Esophagus muscularis mucosa (tissue), 4 donors: ENCODE results near the gene ZNF160.

Source experiments
- EP300 ChIP-seq: sonication (generic); formaldehyde crosslinking; IDR thresholded peaks from one replicate; pipeline ENCODE4 v1.6.1; 2017; ENCODE audit warnings: antibody characterized with exemption
- POLR2A ChIP-seq: fragments of 450-650 bp; IDR thresholded peaks from one replicate; pipeline ENCODE4 v1.6.1; 2017; ENCODE audit warnings: antibody characterized with exemption, moderate library complexity, mild to moderate bottlenecking, low read depth
- POLR2AphosphoS5 ChIP-seq, 2 donors: sonication (generic); formaldehyde crosslinking; IDR thresholded peaks; one replicate each; pipeline ENCODE4 v1.6.1; 2017; ENCODE audit warnings: antibody characterized with exemption in 2 of 2
- TF ChIP-seq, protein P1 (sequence below), 3 experiments: fragments of 200-600 bp in 2 of 3; fragments of 450-650 bp in 1 of 3; sonication (generic) in 2 of 3; IDR thresholded peaks; one replicate each; pipeline ENCODE4 v1.5.1; 2017 to 2019; ENCODE audit warnings: antibody characterized with exemption in 3 of 3, mild to moderate bottlenecking in 2 of 3, moderate library complexity in 1 of 3

DNA sequence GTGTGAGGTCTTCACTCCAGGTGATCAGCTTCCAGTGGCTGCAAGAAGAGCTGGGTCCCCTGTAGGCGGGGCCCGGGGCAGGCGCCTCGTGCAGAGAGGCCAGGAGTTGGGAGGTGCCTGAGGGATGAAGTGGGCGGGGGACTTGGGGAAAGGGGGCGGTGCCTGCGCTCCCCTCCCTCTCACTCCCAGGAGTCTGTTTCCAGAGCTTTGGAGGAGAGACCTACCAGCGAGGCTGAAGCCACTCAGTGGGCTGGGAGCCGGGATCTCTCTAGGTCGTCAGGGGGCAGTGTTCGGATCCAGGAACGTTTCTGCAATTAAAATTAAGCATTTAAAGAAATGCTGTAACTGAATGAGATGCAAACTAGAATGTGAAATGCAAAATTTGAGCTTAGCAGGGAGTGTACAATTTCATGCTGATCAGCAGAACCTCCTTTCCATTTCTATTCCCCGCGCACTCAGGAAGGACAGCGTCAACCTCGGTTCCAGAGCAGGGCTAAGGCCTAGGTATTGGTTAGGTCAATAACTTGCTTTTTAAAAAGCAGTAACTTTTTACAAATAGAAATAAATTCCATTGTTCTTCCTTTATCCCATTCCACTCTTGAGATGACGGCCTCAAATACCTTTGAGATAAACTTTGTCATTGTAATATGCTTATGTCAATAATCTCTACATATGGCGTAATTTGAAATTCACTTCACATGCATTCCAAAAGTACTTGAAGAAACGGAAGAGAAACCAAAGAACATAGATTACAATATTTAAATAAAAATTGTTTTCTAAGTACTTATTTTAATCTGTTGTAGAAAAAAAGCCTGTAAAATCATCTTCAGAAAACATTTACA, 11.6 kb downstream of the ZNF160 start:
- TF ChIP-seq, protein P1, sequence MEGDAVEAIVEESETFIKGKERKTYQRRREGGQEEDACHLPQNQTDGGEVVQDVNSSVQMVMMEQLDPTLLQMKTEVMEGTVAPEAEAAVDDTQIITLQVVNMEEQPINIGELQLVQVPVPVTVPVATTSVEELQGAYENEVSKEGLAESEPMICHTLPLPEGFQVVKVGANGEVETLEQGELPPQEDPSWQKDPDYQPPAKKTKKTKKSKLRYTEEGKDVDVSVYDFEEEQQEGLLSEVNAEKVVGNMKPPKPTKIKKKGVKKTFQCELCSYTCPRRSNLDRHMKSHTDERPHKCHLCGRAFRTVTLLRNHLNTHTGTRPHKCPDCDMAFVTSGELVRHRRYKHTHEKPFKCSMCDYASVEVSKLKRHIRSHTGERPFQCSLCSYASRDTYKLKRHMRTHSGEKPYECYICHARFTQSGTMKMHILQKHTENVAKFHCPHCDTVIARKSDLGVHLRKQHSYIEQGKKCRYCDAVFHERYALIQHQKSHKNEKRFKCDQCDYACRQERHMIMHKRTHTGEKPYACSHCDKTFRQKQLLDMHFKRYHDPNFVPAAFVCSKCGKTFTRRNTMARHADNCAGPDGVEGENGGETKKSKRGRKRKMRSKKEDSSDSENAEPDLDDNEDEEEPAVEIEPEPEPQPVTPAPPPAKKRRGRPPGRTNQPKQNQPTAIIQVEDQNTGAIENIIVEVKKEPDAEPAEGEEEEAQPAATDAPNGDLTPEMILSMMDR (IDR thresholded peaks at IDR 0.05), result no peak
- no peak for TF ChIP-seq POLR2AphosphoS5 (IDR thresholded peaks at IDR 0.05)
- no peak for TF ChIP-seq EP300
- TF ChIP-seq POLR2A, result no peak
